Natural killer cell (primary cell): Measurements from ENCODE around the gene CYP4F12. TPM values are rescaled to one million over a fixed set of nuclear protein-coding genes. Genes with fewer than 3 reads are reported as not detected.

ENCODE experiments used
- ATAC-seq, 3 donors: fragments of 150-1000 bp in 2 of 3; fragments of 200-7000 bp in 1 of 3; cut with Tn5 transposase; 1 replicate in 1 of 3; 2 replicates in 2 of 3; pipeline ENCODE4 v1.10.0; 2021; ENCODE audit warnings: mild to moderate bottlenecking in 2 of 3, moderate library complexity in 2 of 3
- DNase-seq, 2 donors: peaks; one replicate each; pipeline versions ENCODE4 v3.0.0 to v3.0.0-alpha.2; 2013 to 2021; ENCODE audit warnings: mixed read lengths in 1 of 2
- H3K27ac ChIP-seq: one replicate; pipeline ENCODE4 v1.5.1; 2013; ENCODE audit warnings: mild to moderate bottlenecking, low read length
- H3K27me3 ChIP-seq: one replicate; pipeline ENCODE4 v1.6.1; 2013; ENCODE audit warnings: low read length; ENCODE audit not compliant: control insufficient read depth, insufficient read depth
- H3K36me3 ChIP-seq: one replicate; pipeline ENCODE4 v1.6.1; 2013; ENCODE audit warnings: low read length; ENCODE audit not compliant: control insufficient read depth, insufficient read depth
- H3K4me1 ChIP-seq: one replicate; pipeline ENCODE4 v1.6.1; 2013; ENCODE audit warnings: low read length; ENCODE audit not compliant: control insufficient read depth, insufficient read depth
- H3K4me3 ChIP-seq: one replicate; pipeline ENCODE4 v1.5.1; 2013; ENCODE audit warnings: low read length
- H3K9me3 ChIP-seq: one replicate; pipeline ENCODE4 v1.6.1; 2013; ENCODE audit warnings: low read length; ENCODE audit not compliant: control insufficient read depth, insufficient read depth
- H3K27ac Mint-ChIP-seq, 2 donors: one replicate each; pipeline ENCODE4 v1.8.0; 2022; ENCODE audit warnings: mild to moderate bottlenecking in 2 of 2, mixed read lengths in 2 of 2, moderate library complexity in 1 of 2
- H3K27me3 Mint-ChIP-seq, 2 donors: one replicate each; pipeline ENCODE4 v1.8.0; 2022; ENCODE audit warnings: low read depth in 2 of 2, mixed read lengths in 2 of 2
- H3K36me3 Mint-ChIP-seq: one replicate; pipeline ENCODE4 v1.8.0; 2022; ENCODE audit warnings: mixed read lengths
- H3K4me1 Mint-ChIP-seq, 2 donors: one replicate each; pipeline ENCODE4 v1.8.0; 2022; ENCODE audit warnings: mixed read lengths in 2 of 2
- H3K4me3 Mint-ChIP-seq: one replicate; pipeline ENCODE4 v1.8.0; 2022; ENCODE audit warnings: mild to moderate bottlenecking, moderate library complexity, mixed read lengths
- H3K9me3 Mint-ChIP-seq, 2 donors: one replicate each; pipeline ENCODE4 v1.8.0; 2022; ENCODE audit warnings: mixed read lengths in 2 of 2
- WGBS: methylation state at CpG from one replicate; pipeline ENCODE4 v1.1.7; 2013; ENCODE audit warnings: missing lambda C conversion rate; ENCODE audit not compliant: insufficient coverage; 5-methylcytosine and 5-hydroxymethylcytosine counted together
- intact Hi-C: fragments of 100-400 bp; cut with micrococcal nuclease; formaldehyde crosslinking; loops from one replicate; pipeline ENCODE4 v1.14.2; 2022
- total RNA-seq, 4 donors: library from RNA; stranded (reverse); fragments of 120-200 nt in 1 of 4; gene quantifications; one replicate each; pipeline versions ENCODE4 v1.2.3 to v1.2.4, GENCODE V29; 2013 to 2022
- TF ChIP-seq, protein P1 (sequence below): fragments of 200-600 bp; IDR thresholded peaks from one replicate; pipeline ENCODE4 v1.8.0; 2022; ENCODE audit warnings: antibody characterized with exemption

CYP4F12 gene
- total RNA-seq, 3 donors from 2014 or later (not counting 1 experiment from before 2014, with no cell fraction given), result 0.43 to 3.9 TPM; not detected in 1

DNA sequence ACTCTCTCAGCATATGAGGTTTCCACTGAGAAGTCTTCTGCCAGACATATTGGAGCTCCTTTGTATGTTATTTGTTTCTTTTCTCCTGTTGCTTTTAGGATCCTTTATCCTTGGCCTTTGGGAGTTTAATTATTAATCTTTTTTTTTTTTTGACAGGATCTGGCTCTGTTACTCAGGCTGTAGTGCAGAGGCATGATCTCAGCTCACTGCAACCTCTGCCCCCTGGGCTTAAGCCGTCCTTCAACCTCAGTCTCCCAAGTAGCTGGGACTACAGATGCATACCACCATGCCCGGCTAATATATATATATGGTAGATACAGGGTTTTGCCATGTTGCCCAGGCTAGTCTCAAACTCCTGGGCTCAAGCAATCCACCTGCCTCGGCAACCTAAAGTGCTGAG, 38.8 kb upstream of the CYP4F12 start:
- Histone ChIP-seq H3K9me3 (no peaks in the 10 kb centered on the region), H3K4me1 (peaks cover 3% of the 10 kb centered on the region), H3K27ac (no peak overlapping the region), H3K27me3 (no peaks in the 10 kb centered on the region), H3K4me3 (no peak overlapping the region), H3K36me3 (no peaks in the 10 kb centered on the region)
- intact Hi-C loops, result loop anchor here (10.0 kb wide), 1 partner anchor 771 kb away; no protein-coding TSS in a partner anchor
- Mint-ChIP-seq H3K4me3 (no peak overlapping the region), H3K27ac (no peak overlapping the region), H3K27me3 (peaks cover 11 to 15% of the 10 kb centered on the region in 2 donors), H3K4me1 (peaks cover 6 to 8% of the 10 kb centered on the region in 2 donors), H3K9me3 (no peaks in the 10 kb centered on the region), H3K36me3 (no peaks in the 10 kb centered on the region)
- TF ChIP-seq, protein P1, sequence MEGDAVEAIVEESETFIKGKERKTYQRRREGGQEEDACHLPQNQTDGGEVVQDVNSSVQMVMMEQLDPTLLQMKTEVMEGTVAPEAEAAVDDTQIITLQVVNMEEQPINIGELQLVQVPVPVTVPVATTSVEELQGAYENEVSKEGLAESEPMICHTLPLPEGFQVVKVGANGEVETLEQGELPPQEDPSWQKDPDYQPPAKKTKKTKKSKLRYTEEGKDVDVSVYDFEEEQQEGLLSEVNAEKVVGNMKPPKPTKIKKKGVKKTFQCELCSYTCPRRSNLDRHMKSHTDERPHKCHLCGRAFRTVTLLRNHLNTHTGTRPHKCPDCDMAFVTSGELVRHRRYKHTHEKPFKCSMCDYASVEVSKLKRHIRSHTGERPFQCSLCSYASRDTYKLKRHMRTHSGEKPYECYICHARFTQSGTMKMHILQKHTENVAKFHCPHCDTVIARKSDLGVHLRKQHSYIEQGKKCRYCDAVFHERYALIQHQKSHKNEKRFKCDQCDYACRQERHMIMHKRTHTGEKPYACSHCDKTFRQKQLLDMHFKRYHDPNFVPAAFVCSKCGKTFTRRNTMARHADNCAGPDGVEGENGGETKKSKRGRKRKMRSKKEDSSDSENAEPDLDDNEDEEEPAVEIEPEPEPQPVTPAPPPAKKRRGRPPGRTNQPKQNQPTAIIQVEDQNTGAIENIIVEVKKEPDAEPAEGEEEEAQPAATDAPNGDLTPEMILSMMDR, result no peak
- WGBS, result 84% methylated on average over 2 of the region's 3 CpGs
- DNase-seq, result no peak
- no peak for ATAC-seq

GRCh38 chr19:15635016-15635805, 37.7 kb upstream of the CYP4F12 start:
- Histone ChIP-seq H3K36me3 (no peaks in the 10 kb centered on the region), H3K4me1 (no peaks in the 10 kb centered on the region), H3K27me3 (no peaks in the 10 kb centered on the region), H3K27ac (no peak overlapping the region), H3K4me3 (no peak overlapping the region), H3K9me3 (no peaks in the 10 kb centered on the region)
- Mint-ChIP-seq H3K27me3 (peaks cover 10 to 15% of the 10 kb centered on the region in 2 donors), H3K27ac (no peak overlapping the region), H3K4me3 (no peak overlapping the region), H3K4me1 (peaks cover 6 to 8% of the 10 kb centered on the region in 2 donors), H3K9me3 (no peaks in the 10 kb centered on the region), H3K36me3 (no peaks in the 10 kb centered on the region)
- intact Hi-C loops, result loop anchor here (10.0 kb wide), 1 partner anchor 770 kb away; no protein-coding TSS in a partner anchor
- DNase-seq (no peak), ATAC-seq (peak in 1 of 3 donors; percentile 83)
- TF ChIP-seq, protein P1, result no peak
- 81% methylated on average over 2 of the region's 2 CpGs for WGBS

GRCh38 chr19:15636026-15636425, 36.9 kb upstream of the CYP4F12 start:
- Mint-ChIP-seq H3K27ac (no peak overlapping the region), H3K27me3 (peaks cover 9 to 15% of the 10 kb centered on the region in 2 donors), H3K36me3 (no peaks in the 10 kb centered on the region), H3K4me1 (peaks cover 6 to 8% of the 10 kb centered on the region in 2 donors), H3K9me3 (no peaks in the 10 kb centered on the region), H3K4me3 (no peak overlapping the region)
- no peak overlapping the region for H3K4me3 ChIP-seq
- intact Hi-C loops, result loop anchor here (10.0 kb wide), 1 partner anchor 769 kb away; no protein-coding TSS in a partner anchor
- no peak for ATAC-seq
- DNase-seq, result no peak
- H3K27ac ChIP-seq, result no peak overlapping the region
- no peaks in the 10 kb centered on the region for H3K4me1 ChIP-seq
- 75% methylated on average over 2 of the region's 2 CpGs for WGBS
- TF ChIP-seq, protein P1, result no peak
- H3K9me3 ChIP-seq, result no peaks in the 10 kb centered on the region
- no peaks in the 10 kb centered on the region for H3K27me3 ChIP-seq
- no peaks in the 10 kb centered on the region for H3K36me3 ChIP-seq
